A172 (cell line): ENCODE results near the gene TNFAIP1. TPM values are rescaled to one million over a fixed set of nuclear protein-coding genes. Genes with fewer than 3 reads are reported as not detected.
"Not testable (repeated sequence)": the region's sequence is repeated elsewhere in the genome, so short reads cannot be mapped to it uniquely, and the experiment has no call there.

ENCODE experiments used
- DNase-seq: peaks from one replicate; pipeline ENCODE4 v3.0.0-alpha.2; 2015; ENCODE audit warnings: low spot score
- total RNA-seq: library from RNA; depleted of rRNA; stranded (reverse); fragments of >200 nt; shearing (Covaris generic); gene quantifications from 2 replicates; pipeline ENCODE4 v1.2.3, GENCODE V29; 2014

Gene TNFAIP1
- total RNA-seq, 1 experiment from 2014 or later: 36.2 TPM

GRCh38 chr17:28324781-28325180 is 10.8 kb upstream of the TNFAIP1 start:
- DNase-seq: no peak

- no peak for DNase-seq
These were observed 10.3 kb upstream of the TNFAIP1 start for GRCh38 chr17:28325211-28325610.

DNA sequence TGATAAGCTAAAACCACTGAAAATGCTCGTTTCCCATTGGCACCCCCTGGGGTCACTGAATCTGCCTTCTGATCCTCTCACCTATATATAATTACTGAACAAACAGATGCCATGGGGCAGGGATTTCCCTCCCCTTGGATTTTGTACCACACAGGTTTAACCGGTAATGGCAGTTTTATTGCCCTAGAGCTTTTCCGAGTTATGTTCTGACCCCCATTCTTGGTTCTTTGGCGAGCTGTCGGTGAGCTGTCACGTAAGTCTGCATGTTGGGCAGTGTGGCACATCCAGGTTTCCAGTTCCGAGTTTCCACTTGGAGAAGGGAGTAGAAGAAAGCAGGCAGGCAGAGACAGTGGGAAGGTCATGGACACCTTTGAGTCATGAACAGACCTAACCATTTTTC is 9.4 kb upstream of the TNFAIP1 start:
- DNase-seq: no peak

DNA sequence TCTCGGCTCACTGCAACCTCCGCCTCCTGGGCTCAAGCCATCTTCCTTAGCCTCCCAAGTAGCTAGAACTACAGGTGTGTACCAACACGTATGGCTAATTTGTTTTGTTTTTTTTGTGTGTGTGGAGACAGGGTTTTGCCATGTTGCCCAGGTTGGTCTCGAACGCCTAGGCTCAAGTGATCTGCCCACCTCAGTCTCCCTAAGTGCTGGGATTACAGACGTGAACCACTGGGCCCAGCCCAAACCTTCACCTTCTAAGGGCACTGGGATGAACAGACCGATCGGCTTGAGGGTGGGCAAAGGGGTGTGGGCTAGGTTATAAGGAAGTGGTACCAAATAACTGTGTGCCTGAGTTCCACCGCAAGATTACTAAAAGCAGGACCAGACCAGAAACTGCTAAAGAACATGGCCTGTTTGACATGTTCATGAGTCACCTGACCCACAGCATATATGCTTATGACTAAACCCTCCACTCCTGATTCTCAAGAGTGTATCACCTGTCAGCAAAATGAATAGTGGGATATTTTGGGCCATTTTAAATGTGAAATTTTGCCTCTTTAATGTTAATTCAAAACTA is 8.4 kb upstream of the TNFAIP1 start:
- DNase-seq: no peak

- DNase-seq: no peak
These were observed 7.9 kb upstream of the TNFAIP1 start for GRCh38 chr17:28327709-28328108.

DNA sequence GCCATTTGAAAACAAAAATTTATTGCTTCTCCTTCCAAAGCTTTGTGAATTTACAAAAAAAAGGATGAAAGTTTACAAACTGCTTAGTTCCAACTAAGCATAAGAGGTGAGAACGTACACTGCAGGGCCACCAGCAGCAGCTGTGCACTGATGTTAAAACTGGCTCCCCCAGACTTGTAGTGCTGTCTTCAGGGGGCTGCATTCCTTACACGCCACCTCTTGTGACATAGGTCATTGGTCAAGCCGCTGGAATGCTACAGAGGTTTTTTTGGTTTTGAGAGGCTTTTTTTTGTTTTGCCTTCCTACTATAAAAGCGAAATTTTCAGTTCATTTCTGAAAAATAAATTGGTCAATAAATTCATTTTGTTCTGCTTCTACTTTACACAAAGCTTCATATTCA is 7.2 kb upstream of the TNFAIP1 start:
- no peak for DNase-seq

- DNase-seq: no peak
These were observed 4.9 kb upstream of the TNFAIP1 start for GRCh38 chr17:28330671-28331070.

DNA sequence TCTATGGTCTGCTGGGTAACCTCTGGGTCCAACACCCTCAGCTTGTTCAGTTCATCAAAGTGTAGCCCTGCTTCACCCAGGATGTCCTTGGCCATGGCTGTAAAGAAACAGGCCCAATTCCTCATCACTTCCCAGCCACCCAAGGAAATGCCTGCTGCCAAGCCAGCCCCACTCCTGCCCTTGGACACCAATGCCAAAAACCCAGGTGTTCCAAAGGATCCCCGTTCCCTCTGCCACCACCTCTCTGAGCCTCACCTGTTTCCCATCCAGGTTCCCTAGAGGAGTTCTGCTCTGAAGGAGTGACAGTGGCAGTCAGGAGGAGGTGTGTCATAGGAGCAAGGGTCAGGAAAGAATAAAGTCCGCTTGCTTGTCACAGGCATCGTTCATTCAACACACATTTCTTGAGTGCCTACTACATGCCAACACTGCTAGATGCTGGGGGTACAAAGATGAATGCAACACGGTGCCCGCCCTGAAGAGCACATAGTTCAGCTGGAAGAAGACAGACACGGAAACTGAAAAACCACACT is 3.6 kb upstream of the TNFAIP1 start:
- DNase-seq: no peak

DNA sequence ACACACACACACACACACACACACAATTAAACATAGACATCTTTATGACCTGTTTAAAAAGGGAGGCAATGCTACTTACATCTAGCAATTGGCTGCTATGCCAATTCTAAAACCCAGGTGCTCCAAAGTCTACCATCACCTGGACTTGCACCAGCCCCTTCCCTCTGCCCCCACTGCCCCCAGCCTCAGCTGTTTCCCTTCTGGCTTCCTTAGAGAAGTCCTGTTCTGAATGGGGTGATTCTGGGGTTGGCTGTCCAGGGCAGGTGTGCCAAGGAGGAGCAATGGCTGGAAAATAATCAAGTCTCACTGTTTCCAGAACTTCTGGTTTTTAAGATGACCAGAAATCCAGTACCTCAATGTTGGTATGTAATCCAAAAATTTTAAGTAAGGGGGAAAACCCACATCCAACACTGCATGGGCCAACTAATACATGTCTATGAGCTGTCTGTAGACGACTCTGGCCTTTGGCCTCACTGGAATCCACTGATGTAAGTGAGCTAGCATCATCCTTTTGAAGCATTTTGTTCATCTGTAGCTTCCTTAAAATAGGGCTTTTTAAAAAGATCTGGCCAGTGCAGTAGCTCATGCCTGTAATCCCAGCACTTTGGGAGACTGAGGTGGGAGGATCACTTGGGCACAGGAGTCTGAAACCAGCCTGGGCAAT is 2.3 kb upstream of the TNFAIP1 start:
- DNase-seq: no peak

GRCh38 chr17:28334171-28334570 is 1.4 kb upstream of the TNFAIP1 start:
- DNase-seq: no peak

DNA sequence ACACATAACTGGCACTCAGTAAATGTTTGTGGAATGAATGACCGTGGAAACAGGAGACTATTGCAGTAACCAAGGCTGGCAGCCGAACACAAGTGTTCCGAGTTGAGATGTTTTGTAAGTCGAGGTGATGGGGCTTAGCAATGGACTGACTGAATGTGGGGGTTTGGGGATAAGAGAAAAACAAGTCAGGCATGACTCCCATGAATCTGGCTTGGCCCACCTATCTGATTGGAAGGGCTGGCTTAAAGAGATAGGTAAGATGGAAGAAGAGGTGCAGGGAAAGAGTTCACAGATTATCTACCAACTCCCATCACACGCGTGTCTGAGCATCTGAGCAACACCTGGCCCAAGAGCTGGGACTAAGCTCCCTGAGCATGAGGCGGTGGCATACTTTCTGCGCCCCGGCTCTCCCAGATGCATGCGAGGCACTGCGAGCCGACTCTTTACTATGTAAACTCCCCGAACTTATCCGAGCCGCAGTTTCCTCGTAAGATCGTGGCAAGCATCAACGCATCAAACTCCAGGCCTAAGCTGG is 828 bp upstream of the TNFAIP1 start:
- no peak for DNase-seq

- peak; percentile 93 for DNase-seq
These were observed 654 bp downstream of the TNFAIP1 start for GRCh38 chr17:28335959-28336871.

DNA sequence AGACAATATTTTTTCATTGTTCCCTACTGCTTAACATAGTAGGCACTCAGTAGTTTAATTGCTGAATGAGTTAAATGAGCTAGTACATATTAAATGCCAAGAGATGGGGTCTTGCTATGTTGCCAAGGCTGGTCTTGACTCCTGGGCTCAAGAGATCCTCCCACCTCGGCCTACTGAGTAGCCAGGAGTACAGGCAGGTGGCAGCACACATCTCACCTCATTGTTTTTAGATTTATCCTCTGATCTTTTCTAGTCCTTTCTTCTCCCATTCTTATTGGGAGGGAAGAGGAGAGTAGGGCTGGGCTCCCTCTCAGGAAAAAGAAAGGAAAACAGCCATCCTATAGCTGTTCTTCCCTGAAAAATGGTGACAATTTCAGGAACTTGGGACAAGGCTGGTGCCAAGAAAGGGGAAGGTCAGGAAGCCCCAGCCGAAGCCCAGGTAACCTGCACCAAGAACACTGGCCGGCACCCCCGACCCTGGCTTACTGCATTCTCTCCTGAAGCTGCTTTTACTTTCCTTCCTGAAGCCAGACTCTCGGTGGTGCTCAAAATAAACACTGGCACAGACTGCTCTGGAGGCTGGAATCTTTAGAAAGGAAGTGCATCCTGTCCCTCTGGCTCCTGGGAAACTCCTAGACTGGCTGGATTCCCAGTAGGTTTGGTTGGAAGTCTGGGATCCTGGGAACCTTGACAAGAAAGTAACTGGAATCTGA is 2.7 kb downstream of the TNFAIP1 start:
- peak; percentile 95 for DNase-seq

- DNase-seq: not testable (repeated sequence)
These were observed 3.2 kb downstream of the TNFAIP1 start for GRCh38 chr17:28338769-28339212.

DNA sequence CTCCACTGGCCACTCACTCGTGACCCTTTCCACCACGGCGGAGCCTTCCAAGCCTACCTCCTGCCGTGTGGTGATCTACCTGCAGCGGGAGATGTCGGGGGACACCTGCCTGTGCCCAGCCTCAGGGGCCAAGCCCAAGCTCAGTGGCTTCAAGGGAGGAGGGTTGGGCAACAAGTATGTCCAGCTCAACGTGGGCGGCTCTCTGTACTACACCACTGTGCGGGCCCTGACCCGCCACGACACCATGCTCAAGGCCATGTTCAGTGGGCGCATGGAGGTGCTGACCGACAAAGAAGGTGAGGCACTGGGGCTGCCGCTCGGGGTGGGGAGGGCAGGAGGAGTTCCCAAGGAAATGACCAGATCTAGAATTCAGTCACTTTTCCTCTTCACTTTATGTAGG is 3.9 kb downstream of the TNFAIP1 start:
- no peak for DNase-seq

GRCh38 chr17:28340374-28340773 is 4.8 kb downstream of the TNFAIP1 start:
- no peak for DNase-seq

DNA sequence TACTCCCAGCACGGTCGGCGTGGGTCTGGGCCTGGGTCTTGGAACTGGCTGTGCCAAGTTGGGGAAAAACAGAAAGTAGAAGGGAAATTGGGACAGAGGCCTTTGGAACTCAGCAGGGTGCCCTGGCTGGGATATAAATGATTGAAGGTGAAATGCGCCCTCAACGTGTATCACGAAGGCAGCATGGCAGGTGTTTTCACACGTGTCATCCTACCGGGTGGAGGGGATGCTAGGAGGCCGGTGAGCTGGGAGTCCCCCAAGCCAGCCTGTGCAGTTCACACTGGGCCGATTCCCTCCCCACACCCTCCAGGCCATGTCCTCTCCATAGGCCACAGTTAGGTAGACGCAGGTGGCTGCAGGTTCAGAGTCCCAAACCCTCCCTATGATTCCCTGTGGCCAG is 6.0 kb downstream of the TNFAIP1 start:
- DNase-seq: no peak

- DNase-seq: no peak
These were observed 6.8 kb downstream of the TNFAIP1 start for GRCh38 chr17:28342313-28342712.

- no peak for DNase-seq
These were observed 8.0 kb downstream of the TNFAIP1 start for GRCh38 chr17:28343491-28343932.

GRCh38 chr17:28344011-28344410 is 8.4 kb downstream of the TNFAIP1 start:
- DNase-seq: no peak

DNA sequence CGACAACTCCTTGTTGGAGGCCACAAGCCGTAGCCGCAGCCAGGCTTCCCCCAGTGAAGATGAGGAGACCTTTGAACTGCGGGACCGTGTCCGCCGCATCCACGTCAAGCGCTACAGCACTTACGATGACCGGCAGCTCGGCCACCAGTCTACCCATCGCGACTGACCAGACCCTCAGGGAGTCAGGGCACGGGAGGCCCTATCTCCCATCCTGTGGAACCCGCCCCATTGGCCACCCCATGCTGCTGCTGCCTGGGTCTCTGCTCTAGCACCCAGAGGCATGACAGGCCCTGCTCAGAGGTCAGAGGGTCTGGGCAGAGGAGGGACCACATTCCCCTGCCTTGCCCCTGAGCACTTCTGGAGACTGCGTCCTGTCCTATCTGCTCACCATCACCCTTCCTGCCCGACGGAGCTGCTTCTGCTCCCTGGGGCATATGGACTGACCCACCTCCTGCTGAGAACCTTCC is 8.9 kb downstream of the TNFAIP1 start:
- DNase-seq: no peak
